ENCODE data around the gene CCDC110. TPM values are rescaled to one million over a fixed set of nuclear protein-coding genes. Genes with fewer than 3 reads are reported as not detected.

CCDC110 gene
- total RNA-seq, 1 donor from 2014 or later, result 0.67 TPM

DNA sequence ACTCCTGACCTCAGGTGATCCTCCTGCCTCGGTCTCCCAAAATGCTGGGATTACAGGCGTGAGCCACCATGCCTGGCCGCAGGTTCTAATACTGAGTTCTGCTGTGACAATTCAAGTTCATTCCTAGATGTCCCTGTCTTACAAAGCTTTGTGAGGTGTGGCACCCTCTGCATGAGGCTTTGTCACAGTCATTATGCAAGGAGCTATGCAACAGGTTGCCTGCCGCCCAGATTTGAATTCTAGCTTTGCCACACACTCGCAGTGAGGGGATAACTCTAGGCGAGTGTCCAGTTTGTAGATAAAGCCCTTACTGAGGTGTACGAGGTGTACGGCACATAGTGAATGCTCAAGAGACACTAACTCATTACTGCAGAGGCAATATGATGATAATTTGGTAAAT, 3.5 kb downstream of the CCDC110 start:
- no peaks in the 10 kb centered on the region for H3K9me3 Mint-ChIP-seq (ENCODE audit: unreplicated experiment)
- TF ChIP-seq, protein P1, sequence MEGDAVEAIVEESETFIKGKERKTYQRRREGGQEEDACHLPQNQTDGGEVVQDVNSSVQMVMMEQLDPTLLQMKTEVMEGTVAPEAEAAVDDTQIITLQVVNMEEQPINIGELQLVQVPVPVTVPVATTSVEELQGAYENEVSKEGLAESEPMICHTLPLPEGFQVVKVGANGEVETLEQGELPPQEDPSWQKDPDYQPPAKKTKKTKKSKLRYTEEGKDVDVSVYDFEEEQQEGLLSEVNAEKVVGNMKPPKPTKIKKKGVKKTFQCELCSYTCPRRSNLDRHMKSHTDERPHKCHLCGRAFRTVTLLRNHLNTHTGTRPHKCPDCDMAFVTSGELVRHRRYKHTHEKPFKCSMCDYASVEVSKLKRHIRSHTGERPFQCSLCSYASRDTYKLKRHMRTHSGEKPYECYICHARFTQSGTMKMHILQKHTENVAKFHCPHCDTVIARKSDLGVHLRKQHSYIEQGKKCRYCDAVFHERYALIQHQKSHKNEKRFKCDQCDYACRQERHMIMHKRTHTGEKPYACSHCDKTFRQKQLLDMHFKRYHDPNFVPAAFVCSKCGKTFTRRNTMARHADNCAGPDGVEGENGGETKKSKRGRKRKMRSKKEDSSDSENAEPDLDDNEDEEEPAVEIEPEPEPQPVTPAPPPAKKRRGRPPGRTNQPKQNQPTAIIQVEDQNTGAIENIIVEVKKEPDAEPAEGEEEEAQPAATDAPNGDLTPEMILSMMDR (IDR thresholded peaks at IDR 0.05; ENCODE audit: unreplicated experiment), result no peak
- peaks cover 8% of the 10 kb centered on the region for H3K27me3 Mint-ChIP-seq (ENCODE audit: unreplicated experiment)
- no peak for DNase-seq (ENCODE audit: low spot score)
- no peak overlapping the region for H3K27ac Mint-ChIP-seq (ENCODE audit: unreplicated experiment)
- H3K4me3 Mint-ChIP-seq (ENCODE audit: unreplicated experiment), result no peak overlapping the region
- peaks cover 18% of the 10 kb centered on the region for H3K4me1 Mint-ChIP-seq (ENCODE audit: unreplicated experiment)
- no peaks in the 10 kb centered on the region for H3K36me3 Mint-ChIP-seq (ENCODE audit: low read depth, unreplicated experiment)

DNA sequence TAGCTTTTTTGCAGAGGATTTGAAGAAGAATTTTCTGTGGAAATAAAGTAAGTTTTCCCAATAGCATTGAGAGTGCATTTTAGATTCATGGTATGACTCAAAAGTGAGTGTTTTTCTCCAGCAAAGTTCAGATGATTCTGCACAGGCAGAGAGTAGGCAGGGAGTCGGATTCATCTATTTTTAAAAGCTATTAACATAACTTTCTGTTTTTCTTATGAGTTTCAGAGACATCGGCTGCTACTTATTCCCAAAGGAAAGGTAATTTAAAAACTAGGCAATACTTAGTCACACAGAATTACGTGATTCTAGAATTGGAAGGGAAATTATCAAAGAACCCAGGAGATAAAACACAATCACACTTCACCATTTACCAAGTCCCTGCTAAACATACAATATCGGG, 4.4 kb downstream of the CCDC110 start:
- H3K27me3 Mint-ChIP-seq (ENCODE audit: unreplicated experiment), result peaks cover 8% of the 10 kb centered on the region
- H3K4me3 Mint-ChIP-seq (ENCODE audit: unreplicated experiment), result no peak overlapping the region
- DNase-seq (ENCODE audit: low spot score), result no peak
- TF ChIP-seq, protein P1 (IDR thresholded peaks at IDR 0.05; ENCODE audit: unreplicated experiment), result no peak
- no peaks in the 10 kb centered on the region for H3K36me3 Mint-ChIP-seq (ENCODE audit: low read depth, unreplicated experiment)
- no peaks in the 10 kb centered on the region for H3K9me3 Mint-ChIP-seq (ENCODE audit: unreplicated experiment)
- H3K27ac Mint-ChIP-seq (ENCODE audit: unreplicated experiment), result peak overlapping the region; percentile 37
- peaks cover 18% of the 10 kb centered on the region for H3K4me1 Mint-ChIP-seq (ENCODE audit: unreplicated experiment)

DNA sequence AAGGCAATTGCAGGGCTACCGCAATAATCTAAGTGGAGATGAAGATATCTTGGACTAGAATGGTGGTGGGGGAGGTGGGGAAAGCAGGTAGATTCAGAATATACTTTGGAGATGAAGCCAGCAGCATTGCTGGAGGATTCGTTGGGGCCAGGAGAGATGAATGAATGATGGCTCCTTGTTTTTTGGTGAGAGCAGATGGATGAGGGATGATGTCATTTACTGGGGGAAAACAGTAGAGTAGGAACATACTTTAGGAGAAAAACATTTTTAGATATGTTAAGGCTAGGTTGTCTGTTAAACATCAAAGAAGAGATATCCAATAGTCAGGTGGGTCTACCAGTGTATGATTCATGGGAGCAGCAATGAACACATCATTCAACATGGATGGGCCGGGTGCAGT, 5.8 kb downstream of the CCDC110 start:
- Mint-ChIP-seq H3K27me3 (ENCODE audit: unreplicated experiment) (peaks cover 5% of the 10 kb centered on the region), H3K36me3 (ENCODE audit: low read depth, unreplicated experiment) (no peaks in the 10 kb centered on the region), H3K4me1 (ENCODE audit: unreplicated experiment) (peaks cover 16% of the 10 kb centered on the region), H3K27ac (ENCODE audit: unreplicated experiment) (no peak overlapping the region), H3K4me3 (ENCODE audit: unreplicated experiment) (no peak overlapping the region), H3K9me3 (ENCODE audit: unreplicated experiment) (no peaks in the 10 kb centered on the region)
- TF ChIP-seq, protein P1 (IDR thresholded peaks at IDR 0.05; ENCODE audit: unreplicated experiment), result no peak
- no peak for DNase-seq (ENCODE audit: low spot score)

- Mint-ChIP-seq H3K36me3 (ENCODE audit: low read depth, unreplicated experiment) (no peaks in the 10 kb centered on the region), H3K27me3 (ENCODE audit: unreplicated experiment) (peaks cover 5% of the 10 kb centered on the region), H3K4me3 (ENCODE audit: unreplicated experiment) (no peak overlapping the region), H3K9me3 (ENCODE audit: unreplicated experiment) (no peaks in the 10 kb centered on the region), H3K27ac (ENCODE audit: unreplicated experiment) (peak overlapping the region; percentile 57), H3K4me1 (ENCODE audit: unreplicated experiment) (peaks cover 16% of the 10 kb centered on the region)
- TF ChIP-seq, protein P1 (IDR thresholded peaks at IDR 0.05; ENCODE audit: unreplicated experiment), result no peak
- DNase-seq (ENCODE audit: low spot score), result no peak
These were observed 6.6 kb downstream of the CCDC110 start for GRCh38 chr4:185464887-185465286.

DNA sequence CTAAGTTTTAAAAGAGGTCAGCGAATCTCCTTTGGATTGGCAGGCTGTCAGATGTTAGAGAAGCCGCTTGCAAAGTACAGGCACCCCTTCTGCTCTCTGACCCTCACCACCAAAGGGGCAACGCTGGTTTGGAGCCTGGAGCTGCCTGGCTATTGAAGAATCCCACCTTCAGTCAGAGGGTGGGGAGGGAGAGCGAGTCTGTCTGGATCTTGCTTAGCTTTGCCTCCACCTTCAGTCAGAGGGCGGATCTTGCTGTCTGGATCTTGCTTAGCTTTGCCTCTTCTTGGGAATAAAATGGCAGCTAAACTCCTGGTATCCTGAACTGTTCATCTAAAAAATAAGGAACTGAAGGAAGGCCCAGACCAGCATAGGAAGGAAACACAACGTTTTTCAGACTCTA, 7.3 kb downstream of the CCDC110 start:
- TF ChIP-seq, protein P1 (IDR thresholded peaks at IDR 0.05; ENCODE audit: unreplicated experiment), result no peak
- Mint-ChIP-seq H3K36me3 (ENCODE audit: low read depth, unreplicated experiment) (no peaks in the 10 kb centered on the region), H3K27ac (ENCODE audit: unreplicated experiment) (no peak overlapping the region), H3K4me3 (ENCODE audit: unreplicated experiment) (no peak overlapping the region), H3K9me3 (ENCODE audit: unreplicated experiment) (no peaks in the 10 kb centered on the region), H3K27me3 (ENCODE audit: unreplicated experiment) (peaks cover 3% of the 10 kb centered on the region), H3K4me1 (ENCODE audit: unreplicated experiment) (peaks cover 16% of the 10 kb centered on the region)
- no peak for DNase-seq (ENCODE audit: low spot score)

All from endothelial cell (in vitro differentiated cells).